ENCODE data around the gene BCAP31. TPM values are rescaled to one million over a fixed set of nuclear protein-coding genes. Genes with fewer than 3 reads are reported as not detected.

Gene BCAP31
- total and polyA plus RNA-seq, 2 of the 13 experiments (the other 11 are each of a cell fraction or from before 2014, with no cell fraction given), result 139 to 178 TPM

- TF ChIP-seq TFE3 (CRISPR knock-in tag; IDR thresholded peaks at IDR 0.05) (0 out of 2 replicates have a peak, but pooled peaks have one; percentile 27), HNRNPLL (IDR thresholded peaks at IDR 0.05; ENCODE audit: low read depth, low read length, poor library complexity, severe bottlenecking) (no peak), ZNF318 (CRISPR knock-in tag; IDR thresholded peaks at IDR 0.05) (no peak), ASH2L (IDR thresholded peaks at IDR 0.05; ENCODE audit: insufficient read length, low read depth, low read length) (peak; percentile 26), CREB3 (CRISPR knock-in tag; IDR thresholded peaks at IDR 0.05) (no peak), UBTF (CRISPR knock-in tag; IDR thresholded peaks at IDR 0.05) (peak; percentile 86), HDAC6 (IDR thresholded peaks at IDR 0.05; ENCODE audit: low read depth, low read length) (no peak), HNF4A (CRISPR knock-in tag; IDR thresholded peaks at IDR 0.05) (peak; percentile 44), SNAPC2 (CRISPR knock-in tag; IDR thresholded peaks at IDR 0.05) (no peak), DMAP1 (CRISPR knock-in tag; IDR thresholded peaks at IDR 0.05) (peak; percentile 31; the same call in 1 of the 2 replicates), ZNF619 (CRISPR knock-in tag; IDR thresholded peaks at IDR 0.05) (peak; percentile 24; the same call in 1 of the 2 replicates), ZNF441 (CRISPR knock-in tag; IDR thresholded peaks at IDR 0.05; ENCODE audit: borderline replicate concordance) (peak; percentile 50; the same call in 1 of the 2 replicates), PRMT3 (CRISPR knock-in tag; IDR thresholded peaks at IDR 0.05; ENCODE audit: borderline replicate concordance, low read depth) (0 out of 2 replicates have a peak, but pooled peaks have one; percentile 17), SMYD3 (CRISPR knock-in tag; IDR thresholded peaks at IDR 0.05) (0 out of 2 replicates have a peak, but pooled peaks have one; percentile 37)
Measured at GRCh38 chrX:153723351-153724251, 586 bp downstream of the BCAP31 start (continued).

Data from HepG2 (cell line).